Breast epithelium (tissue), 3 donors: ENCODE results near the gene SAP25.

Source experiments
- CTCF ChIP-seq, 3 donors: fragments of 450-650 bp; IDR thresholded peaks; one replicate each; pipeline ENCODE4 v1.5.1; 2016 to 2017; ENCODE audit warnings: antibody characterized with exemption in 3 of 3, mild to moderate bottlenecking in 3 of 3, moderate library complexity in 3 of 3
- POLR2A ChIP-seq: fragments of 450-650 bp; IDR thresholded peaks from one replicate; pipeline ENCODE4 v1.6.1; 2016; ENCODE audit warnings: antibody characterized with exemption, mild to moderate bottlenecking, moderate library complexity
- POLR2AphosphoS5 ChIP-seq, 3 donors: sonication (generic); formaldehyde crosslinking; IDR thresholded peaks; one replicate each; pipeline ENCODE4 v1.6.1; 2017; ENCODE audit warnings: antibody characterized with exemption in 3 of 3

DNA sequence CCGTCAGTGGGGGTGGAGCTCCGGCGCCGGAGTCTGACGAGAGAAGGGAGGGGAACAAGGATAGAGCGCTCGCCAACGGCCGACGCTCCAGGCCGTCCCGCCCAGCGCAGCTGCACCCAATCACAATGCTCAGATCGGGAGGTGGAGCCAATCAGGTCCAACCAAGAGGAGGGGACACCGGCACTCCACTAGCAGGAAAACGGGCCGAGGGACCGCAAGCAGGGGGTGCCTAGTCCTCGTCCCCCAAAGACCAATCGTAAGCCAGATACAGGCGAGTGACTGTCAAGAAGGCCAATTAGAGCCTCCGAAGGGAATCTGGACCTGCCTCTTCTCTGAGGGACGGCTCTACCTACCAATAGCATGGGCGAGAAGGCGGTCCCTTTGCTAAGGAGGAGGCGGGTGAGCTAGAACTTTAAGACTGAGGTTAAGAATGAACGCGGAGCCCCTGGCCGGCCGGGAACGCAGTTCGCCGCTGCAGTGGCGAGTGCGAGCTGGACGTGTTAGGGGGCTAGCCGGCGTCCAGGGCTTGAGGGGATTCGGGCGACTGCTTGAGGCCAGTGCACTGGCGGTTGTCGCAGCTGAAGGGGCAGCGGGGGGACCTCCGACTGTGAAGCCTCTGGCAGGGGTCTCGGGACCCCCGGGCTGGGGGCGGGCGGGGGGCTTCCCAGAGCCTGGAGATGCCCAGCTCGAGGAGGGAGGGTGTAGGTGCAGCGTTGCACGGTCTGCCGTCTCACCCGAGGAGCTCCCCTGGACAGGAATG lies 12.7 kb upstream of the SAP25 start, which contains the start of gene FBXO24:
- TF ChIP-seq POLR2A (no peak), CTCF (IDR thresholded peaks at IDR 0.05) (no peak), POLR2AphosphoS5 (IDR thresholded peaks at IDR 0.05) (peak in 1 of 3 donors; percentile 21)
